Measurements from ENCODE around the gene FKBP7.

FKBP7 gene

GRCh38 chr2:178414266-178415247, 63.8 kb downstream of the FKBP7 start:
- peak overlapping the region; percentile 89 for H3K4me3 Mint-ChIP-seq
- peaks cover 23% of the 10 kb centered on the region for H3K4me1 Mint-ChIP-seq (ENCODE audit: low read depth)
- peak overlapping the region; percentile 93 for H3K27ac Mint-ChIP-seq
- no peaks in the 10 kb centered on the region for H3K27me3 Mint-ChIP-seq
- no peaks in the 10 kb centered on the region for H3K9me3 Mint-ChIP-seq
- peaks cover 12% of the 10 kb centered on the region for H3K36me3 Mint-ChIP-seq (ENCODE audit: low read depth)
- peak; percentile 80 for DNase-seq
